Kidney (tissue), 14 donors: Measurements from ENCODE around the gene DOCK6. TPM values are rescaled to one million over a fixed set of nuclear protein-coding genes. Genes with fewer than 3 reads are reported as not detected.

ENCODE experiments used
- DNase-seq, 5 donors: peaks; one replicate each; pipeline ENCODE4 v3.0.0-alpha.2; 2013 to 2020
- FAIRE-seq: peaks from 2 replicates; lab custom pipeline; 2012; peaks lifted over from hg19 to GRCh38; lab: Jason Lieb, UNC
- H3K27ac ChIP-seq, 2 donors: one replicate each; pipeline ENCODE4 v1.7.0; 2013; ENCODE audit warnings: low read depth in 2 of 2, low read length in 2 of 2, inconsistent platforms in 1 of 2
- H3K27me3 ChIP-seq: one replicate; pipeline ENCODE4 v1.7.1; 2013; ENCODE audit warnings: low read length, inconsistent platforms; ENCODE audit not compliant: control insufficient read depth, insufficient read depth
- H3K36me3 ChIP-seq, 3 donors: one replicate each; pipeline versions ENCODE4 v1.7.0 to v1.7.1; 2013; ENCODE audit warnings: low read length in 3 of 3, control low read depth in 1 of 3, inconsistent platforms in 1 of 3; ENCODE audit not compliant: insufficient read depth in 3 of 3, control insufficient read depth in 2 of 3
- H3K4me1 ChIP-seq, 3 donors: one replicate each; pipeline versions ENCODE4 v1.7.0 to v1.7.1; 2013; ENCODE audit warnings: low read length in 3 of 3, inconsistent platforms in 1 of 3, low read depth in 1 of 3; ENCODE audit not compliant: control insufficient read depth in 2 of 3, insufficient read depth in 2 of 3
- H3K4me3 ChIP-seq, 3 donors: one replicate each; pipeline versions ENCODE4 v1.7.0 to v1.8.1; 2013; ENCODE audit warnings: low read length in 3 of 3, control low read depth in 1 of 3, inconsistent platforms in 1 of 3
- H3K9ac ChIP-seq, 3 donors: one replicate each; pipeline versions ENCODE4 v1.7.0 to v1.7.1; 2013; ENCODE audit warnings: low read length in 3 of 3, control low read depth in 1 of 3, inconsistent platforms in 1 of 3
- H3K9me3 ChIP-seq, 3 donors: one replicate each; pipeline versions ENCODE4 v1.7.0 to v1.7.1; 2013; ENCODE audit warnings: low read length in 3 of 3, control low read depth in 1 of 3, inconsistent platforms in 1 of 3; ENCODE audit not compliant: control insufficient read depth in 2 of 3, insufficient read depth in 1 of 3
- CTCF ChIP-seq: IDR thresholded peaks from 3 replicates; pipeline ENCODE4 v1.5.1; 2012; ENCODE audit warnings: mild to moderate bottlenecking, moderate library complexity, borderline replicate concordance; ENCODE audit not compliant: insufficient read depth; ENCODE audit errors: extremely low read depth
- intact Hi-C: fragments of 100-400 bp; cut with DNase I; formaldehyde crosslinking; loops from one replicate; pipeline ENCODE4 v1.11.1; 2022
- polyA plus RNA-seq: library from polyadenylated mRNA; stranded (reverse); fragments of 350-450 nt; fragmentation: Illumina TruSeq; extraction: RNeasy Lipid Tissue Mini Kit (QIAGEN cat#74804); gene quantifications from one replicate; pipeline ENCODE4 v1.2.3, GENCODE V29; 2014; ENCODE audit warnings: low read depth, low replicate concordance; ENCODE audit not compliant: insufficient read depth
- total RNA-seq: library from RNA; stranded (reverse); fragmentation: NEBNext Ultra II Directional; extraction: Animal tissue kit (Norgen Biotek cat#: 25700); gene quantifications from one replicate; pipeline ENCODE4 v1.2.1, GENCODE V29; 2021
- donor health status: control.
- donor health status: control.
- donor health status: control.
- donor health status: control.
- donor health status: control.
- donor health status: DM: yes; HTN: yes; CAD: no.
- donor health status: Normal renal cell carcinoma (clear cell type).

DOCK6 gene
- total and polyA plus RNA-seq, 2 donors from 2014 or later = 45.8 to 112 TPM

DNA sequence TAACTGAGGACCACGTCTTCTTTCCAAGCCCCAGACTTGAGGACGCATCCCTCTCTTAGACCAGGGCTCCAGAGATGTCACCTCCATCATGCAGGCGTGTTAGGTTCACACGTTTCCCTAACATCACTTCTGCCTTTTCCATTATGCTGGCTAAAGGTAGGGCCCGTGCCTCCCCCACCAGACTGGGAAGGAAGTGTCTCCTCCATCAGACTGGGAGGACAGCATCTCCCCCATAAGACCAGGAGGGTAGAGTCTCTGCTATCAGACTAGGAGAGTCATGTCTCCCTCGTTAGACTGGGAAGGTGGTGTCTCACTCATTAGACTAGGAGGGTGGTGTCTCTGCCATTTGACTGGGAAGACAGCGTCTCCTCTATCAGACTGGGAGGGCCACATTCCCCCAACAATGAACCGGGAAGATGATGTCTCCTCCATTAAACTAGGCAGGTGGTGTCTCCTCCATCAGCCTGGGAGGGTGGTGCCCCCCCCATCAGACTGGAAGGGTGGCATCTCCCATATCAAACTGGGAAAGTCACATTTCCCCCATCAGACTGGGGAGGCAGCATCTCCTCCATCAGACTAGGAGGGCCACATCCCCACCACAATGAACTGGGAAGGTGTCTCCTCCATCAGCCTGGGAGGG, 88.7 kb downstream of the DOCK6 start:
- peaks cover 4 to 42% (median 22%) of the 10 kb centered on the region in 3 donors for H3K36me3 ChIP-seq

GRCh38 chr19:11172576-11172975, 89.7 kb downstream of the DOCK6 start:
- no peak for TF ChIP-seq CTCF
- Histone ChIP-seq H3K9me3 (no peaks in the 10 kb centered on the region), H3K27me3 (no peaks in the 10 kb centered on the region), H3K9ac (no peak overlapping the region), H3K36me3 (peaks cover 4 to 48% (median 25%) of the 10 kb centered on the region in 3 donors), H3K4me1 (no peaks in the 10 kb centered on the region), H3K27ac (no peak overlapping the region), H3K4me3 (no peak overlapping the region)
- intact Hi-C loops = no loop called here
- FAIRE-seq = no peak
- no peak for DNase-seq

More for the DNA sequence above, 88.7 kb downstream of the DOCK6 start:
- H3K27me3 ChIP-seq = no peaks in the 10 kb centered on the region
- no peaks in the 10 kb centered on the region for H3K9me3 ChIP-seq
- no peak for FAIRE-seq
- H3K27ac ChIP-seq = no peak overlapping the region
- intact Hi-C loops = no loop called here
- no peak overlapping the region for H3K9ac ChIP-seq
- no peak for TF ChIP-seq CTCF
- no peaks in the 10 kb centered on the region for H3K4me1 ChIP-seq
- H3K4me3 ChIP-seq = no peak overlapping the region
- DNase-seq = no peak

GRCh38 chr19:11171144-11171543, 91.2 kb downstream of the DOCK6 start:
- Histone ChIP-seq H3K4me3 (no peak overlapping the region), H3K4me1 (peaks cover 0 to 3% (median 0%) of the 10 kb centered on the region in 3 donors), H3K9me3 (no peaks in the 10 kb centered on the region), H3K9ac (no peak overlapping the region), H3K27me3 (no peaks in the 10 kb centered on the region), H3K36me3 (peaks cover 3 to 41% (median 22%) of the 10 kb centered on the region in 3 donors), H3K27ac (no peak overlapping the region)
- DNase-seq (no peak), FAIRE-seq (no peak)
- TF ChIP-seq CTCF = no peak
- intact Hi-C loops = no loop called here
